ENCODE data around the gene KCNIP4.

The KCNIP4 gene

DNA sequence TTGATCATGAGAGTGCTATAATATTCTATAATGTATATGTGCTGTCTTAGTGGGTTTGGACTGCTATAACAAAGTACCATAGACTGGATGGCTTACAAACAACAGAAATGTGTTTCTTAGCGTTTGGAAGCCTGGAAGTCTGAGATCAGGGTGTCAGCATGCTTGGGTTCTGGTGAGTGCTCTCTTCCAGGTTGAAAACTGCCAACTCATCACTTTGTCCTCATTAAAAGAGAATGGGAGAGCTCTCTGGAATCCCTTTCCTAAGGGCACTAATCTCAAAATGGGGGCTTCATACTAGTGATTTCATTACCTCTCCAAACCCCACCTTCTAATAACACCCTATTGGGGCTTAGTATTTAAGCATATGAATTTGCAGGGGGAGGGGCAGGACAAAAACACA, 33.5 kb upstream of the KCNIP4 start:
- in situ Hi-C loops (cut with MboI; ENCODE audit: low sequenced_read_pairs, unreplicated experiment), result no loop called here
- DNase-seq (ENCODE audit: low spot score), result no peak
- no peak for TF ChIP-seq CTCF (IDR thresholded peaks at IDR 0.05; ENCODE audit: borderline replicate concordance, control extremely low read depth, extremely low read depth, insufficient read depth, missing control alignments)

- no peak for TF ChIP-seq CTCF (IDR thresholded peaks at IDR 0.05; ENCODE audit: borderline replicate concordance, control extremely low read depth, extremely low read depth, insufficient read depth, missing control alignments)
- DNase-seq (ENCODE audit: low spot score), result no peak
- in situ Hi-C loops (cut with MboI; ENCODE audit: low sequenced_read_pairs, unreplicated experiment), result no loop called here
These were observed 30.6 kb upstream of the KCNIP4 start for GRCh38 chr4:21979196-21979595.

DNA sequence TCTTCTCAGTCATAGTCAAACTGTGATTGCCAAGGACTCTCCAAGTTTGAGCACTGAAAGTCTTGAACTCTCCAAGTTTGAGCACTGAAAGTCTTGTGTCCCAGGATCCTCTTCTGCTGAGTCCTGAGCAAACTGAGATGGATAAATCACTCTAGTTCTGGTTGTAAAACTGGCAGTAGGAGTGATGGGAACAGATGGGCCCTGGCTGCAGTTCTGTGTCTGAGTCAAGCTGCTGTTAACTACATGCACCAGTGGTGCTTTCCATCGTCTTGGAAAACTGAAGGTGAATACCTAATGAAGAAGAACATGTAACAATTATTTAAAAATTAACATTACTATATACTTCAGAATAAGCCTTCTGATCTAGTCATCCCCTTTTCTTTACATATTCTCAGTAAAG, 27.6 kb upstream of the KCNIP4 start:
- no peak for DNase-seq (ENCODE audit: low spot score)
- in situ Hi-C loops (cut with MboI; ENCODE audit: low sequenced_read_pairs, unreplicated experiment), result no loop called here
- TF ChIP-seq CTCF (IDR thresholded peaks at IDR 0.05; ENCODE audit: borderline replicate concordance, control extremely low read depth, extremely low read depth, insufficient read depth, missing control alignments), result no peak

DNA sequence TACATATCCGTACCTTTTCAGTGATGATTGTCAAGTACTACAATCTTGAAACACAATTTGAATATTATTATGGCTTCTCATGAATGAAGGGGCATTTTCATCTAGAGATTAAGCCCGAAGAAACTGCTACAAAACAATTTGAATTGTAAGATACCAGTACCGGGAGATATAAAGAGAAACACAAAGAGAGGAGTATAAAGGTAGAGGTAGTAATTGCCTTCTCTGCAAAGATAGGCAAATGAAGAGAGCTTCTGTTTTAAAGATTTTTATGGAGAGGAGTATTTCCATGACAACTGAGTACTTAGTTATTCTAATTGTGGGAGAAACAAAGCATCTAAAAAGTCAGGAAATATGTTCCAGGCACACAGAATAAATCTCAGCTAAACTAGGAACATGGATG, 25.3 kb upstream of the KCNIP4 start:
- DNase-seq (ENCODE audit: low spot score), result no peak
- in situ Hi-C loops (cut with MboI; ENCODE audit: low sequenced_read_pairs, unreplicated experiment), result no loop called here

GRCh38 chr4:21964762-21965319, 16.3 kb upstream of the KCNIP4 start:
- DNase-seq (ENCODE audit: low spot score), result no peak
- no peak for TF ChIP-seq CTCF (IDR thresholded peaks at IDR 0.05; ENCODE audit: borderline replicate concordance, control extremely low read depth, extremely low read depth, insufficient read depth, missing control alignments)
- in situ Hi-C loops (cut with MboI; ENCODE audit: low sequenced_read_pairs, unreplicated experiment), result no loop called here

More for the DNA sequence above, 25.3 kb upstream of the KCNIP4 start:
- TF ChIP-seq CTCF (IDR thresholded peaks at IDR 0.05; ENCODE audit: borderline replicate concordance, control extremely low read depth, extremely low read depth, insufficient read depth, missing control alignments), result no peak

- no peak for DNase-seq (ENCODE audit: low spot score)
- in situ Hi-C loops (cut with MboI; ENCODE audit: low sequenced_read_pairs, unreplicated experiment), result no loop called here
- TF ChIP-seq CTCF (IDR thresholded peaks at IDR 0.05; ENCODE audit: borderline replicate concordance, control extremely low read depth, extremely low read depth, insufficient read depth, missing control alignments), result no peak
These were observed 14.1 kb upstream of the KCNIP4 start for GRCh38 chr4:21962691-21963090.

GRCh38 chr4:21960793-21961192, 12.2 kb upstream of the KCNIP4 start:
- in situ Hi-C loops (cut with MboI; ENCODE audit: low sequenced_read_pairs, unreplicated experiment), result no loop called here
- DNase-seq (ENCODE audit: low spot score), result no peak
- TF ChIP-seq CTCF (IDR thresholded peaks at IDR 0.05; ENCODE audit: borderline replicate concordance, control extremely low read depth, extremely low read depth, insufficient read depth, missing control alignments), result no peak
